ENCODE measurements around the gene ATXN7L1.

- TF ChIP-seq ZFP3 (CRISPR knock-in tag; IDR thresholded peaks at IDR 0.05) (no peak), ZNF8 (CRISPR knock-in tag; IDR thresholded peaks at IDR 0.05) (no peak), ZNF565 (CRISPR knock-in tag; conservative IDR thresholded peaks at IDR 0.05; ENCODE audit: low read depth) (no peak), PATZ1 (CRISPR knock-in tag; IDR thresholded peaks at IDR 0.05; ENCODE audit: borderline replicate concordance) (no peak), CREB5 (CRISPR knock-in tag; IDR thresholded peaks at IDR 0.05; ENCODE audit: low read depth) (no peak), ZC3H10 (CRISPR knock-in tag; IDR thresholded peaks at IDR 0.05) (no peak), CSRNP3 (CRISPR knock-in tag; IDR thresholded peaks at IDR 0.05) (no peak), TOX (CRISPR knock-in tag; IDR thresholded peaks at IDR 0.05; ENCODE audit: borderline replicate concordance) (no peak), BACH2 (CRISPR knock-in tag; IDR thresholded peaks at IDR 0.05; ENCODE audit: borderline replicate concordance) (no peak), SNAI2 (CRISPR knock-in tag; IDR thresholded peaks at IDR 0.05) (no peak), RARB (CRISPR knock-in tag; IDR thresholded peaks at IDR 0.05) (no peak), TCF4 (CRISPR knock-in tag; IDR thresholded peaks at IDR 0.05; ENCODE audit: borderline replicate concordance) (no peak)
- TF ChIP-seq, protein P1, sequence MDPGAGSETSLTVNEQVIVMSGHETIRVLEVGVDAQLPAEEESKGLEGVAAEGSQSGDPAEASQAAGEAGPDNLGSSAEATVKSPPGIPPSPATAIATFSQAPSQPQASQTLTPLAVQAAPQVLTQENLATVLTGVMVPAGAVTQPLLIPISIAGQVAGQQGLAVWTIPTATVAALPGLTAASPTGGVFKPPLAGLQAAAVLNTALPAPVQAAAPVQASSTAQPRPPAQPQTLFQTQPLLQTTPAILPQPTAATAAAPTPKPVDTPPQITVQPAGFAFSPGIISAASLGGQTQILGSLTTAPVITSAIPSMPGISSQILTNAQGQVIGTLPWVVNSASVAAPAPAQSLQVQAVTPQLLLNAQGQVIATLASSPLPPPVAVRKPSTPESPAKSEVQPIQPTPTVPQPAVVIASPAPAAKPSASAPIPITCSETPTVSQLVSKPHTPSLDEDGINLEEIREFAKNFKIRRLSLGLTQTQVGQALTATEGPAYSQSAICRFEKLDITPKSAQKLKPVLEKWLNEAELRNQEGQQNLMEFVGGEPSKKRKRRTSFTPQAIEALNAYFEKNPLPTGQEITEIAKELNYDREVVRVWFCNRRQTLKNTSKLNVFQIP (CRISPR knock-in tag; IDR thresholded peaks at IDR 0.05; ENCODE audit: borderline replicate concordance, low read depth), result no peak
Measured at GRCh38 chr7:105619590-105619989, 256.8 kb downstream of the ATXN7L1 start.
